Smooth muscle cell of trachea (primary cell): ENCODE results near the gene MGAT5. TPM values are rescaled to one million over a fixed set of nuclear protein-coding genes. Genes with fewer than 3 reads are reported as not detected.

Experiments
- total RNA-seq: library from RNA; depleted of rRNA; stranded (reverse); fragments of >200 nt; gene quantifications from 2 replicates; pipeline ENCODE4 v1.2.1, GENCODE V29; 2014

Gene MGAT5, protein sequence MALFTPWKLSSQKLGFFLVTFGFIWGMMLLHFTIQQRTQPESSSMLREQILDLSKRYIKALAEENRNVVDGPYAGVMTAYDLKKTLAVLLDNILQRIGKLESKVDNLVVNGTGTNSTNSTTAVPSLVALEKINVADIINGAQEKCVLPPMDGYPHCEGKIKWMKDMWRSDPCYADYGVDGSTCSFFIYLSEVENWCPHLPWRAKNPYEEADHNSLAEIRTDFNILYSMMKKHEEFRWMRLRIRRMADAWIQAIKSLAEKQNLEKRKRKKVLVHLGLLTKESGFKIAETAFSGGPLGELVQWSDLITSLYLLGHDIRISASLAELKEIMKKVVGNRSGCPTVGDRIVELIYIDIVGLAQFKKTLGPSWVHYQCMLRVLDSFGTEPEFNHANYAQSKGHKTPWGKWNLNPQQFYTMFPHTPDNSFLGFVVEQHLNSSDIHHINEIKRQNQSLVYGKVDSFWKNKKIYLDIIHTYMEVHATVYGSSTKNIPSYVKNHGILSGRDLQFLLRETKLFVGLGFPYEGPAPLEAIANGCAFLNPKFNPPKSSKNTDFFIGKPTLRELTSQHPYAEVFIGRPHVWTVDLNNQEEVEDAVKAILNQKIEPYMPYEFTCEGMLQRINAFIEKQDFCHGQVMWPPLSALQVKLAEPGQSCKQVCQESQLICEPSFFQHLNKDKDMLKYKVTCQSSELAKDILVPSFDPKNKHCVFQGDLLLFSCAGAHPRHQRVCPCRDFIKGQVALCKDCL
- total RNA-seq, result 33.9 and 69.5 TPM in 2 replicates

DNA sequence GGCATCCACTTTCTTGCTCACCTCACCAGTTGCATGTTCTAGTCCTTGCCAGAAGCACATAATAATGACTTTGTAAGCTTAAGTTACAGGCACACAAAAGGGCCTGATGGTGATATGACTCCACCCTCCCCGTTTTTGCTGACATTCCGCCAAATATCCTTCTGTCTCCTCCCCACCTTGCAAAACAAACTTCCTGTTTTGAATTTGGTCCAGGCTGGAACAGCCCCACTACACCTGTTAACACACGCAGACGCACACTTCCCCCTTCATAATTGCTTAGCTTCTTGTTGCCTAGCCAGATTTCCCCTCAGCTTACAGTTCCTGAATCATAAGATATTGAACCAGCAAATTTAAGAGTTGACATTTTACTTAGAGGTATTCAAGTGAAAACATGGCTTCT is at the start of gene MGAT5:
TSS of gene MGAT5 (plus strand) at position 269 of the 400 bp plus-strand sequence. CDS start 332 bp downstream, outside the sequence.

